GM12892 (cell line): ENCODE results near the gene PRDM16.

Source experiments
- DNase-seq: peaks from one replicate; pipeline ENCODE4 v3.0.0; 2011; ENCODE audit not compliant: insufficient read length
- FAIRE-seq: peaks from 2 replicates; lab custom pipeline; 2011; peaks lifted over from hg19 to GRCh38; lab: Jason Lieb, UNC
- POLR2A ChIP-seq: IDR thresholded peaks from 2 replicates; pipeline ENCODE4 v1.6.1; 2011; ENCODE audit warnings: low read depth, low read length, control low read depth
- POLR2AphosphoS5 ChIP-seq: IDR thresholded peaks from 2 replicates; pipeline ENCODE4 v1.6.1; 2011; ENCODE audit warnings: low read depth, low read length, control low read depth
- TAF1 ChIP-seq: IDR thresholded peaks from 2 replicates; pipeline ENCODE4 v1.6.1; 2011; ENCODE audit warnings: low read depth, mild to moderate bottlenecking, control low read depth, low read length, borderline replicate concordance

The PRDM16 gene

DNA sequence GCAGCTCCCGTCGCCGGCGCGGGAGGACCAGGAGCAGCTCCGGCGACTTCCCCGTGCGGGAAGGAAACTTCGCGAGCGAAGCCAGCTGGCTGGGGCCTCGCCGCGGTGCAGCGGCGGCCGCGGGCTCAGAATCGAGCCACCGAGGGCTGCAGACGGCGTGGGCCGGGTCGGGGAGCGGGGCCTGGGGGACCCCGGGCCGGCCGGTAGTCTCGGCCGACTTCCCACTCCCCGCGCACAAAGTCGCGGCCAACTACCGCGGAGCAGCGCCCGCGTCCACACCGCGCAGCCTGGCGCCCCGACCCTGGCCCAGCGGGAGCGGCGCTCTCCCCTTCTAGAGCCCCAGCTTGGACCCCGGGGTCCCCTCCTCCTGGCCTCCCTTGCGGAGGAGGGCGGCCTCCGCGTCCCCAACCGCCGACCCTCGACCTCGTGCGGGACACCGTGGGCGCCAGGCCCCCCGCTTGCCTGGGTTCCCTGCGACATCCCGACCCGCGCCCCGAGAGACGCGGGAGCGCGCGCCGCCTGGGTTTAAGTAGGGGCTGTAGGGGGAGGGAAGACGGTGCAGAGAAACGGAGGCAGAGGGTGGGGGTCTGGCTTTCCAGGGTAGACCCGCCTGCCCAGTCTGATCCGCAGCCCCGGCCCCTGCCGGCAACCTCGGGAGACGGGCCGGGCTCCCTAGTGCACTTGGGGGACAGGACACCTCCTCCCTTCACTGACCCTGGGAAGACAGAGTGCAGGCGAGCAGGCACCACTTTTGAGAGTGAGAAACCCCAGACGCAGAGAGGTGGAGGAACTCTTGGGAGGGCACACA is 4.7 kb downstream of the PRDM16 start:
- DNase-seq = no peak
- no peak for TF ChIP-seq TAF1
- TF ChIP-seq POLR2AphosphoS5 = no peak
- TF ChIP-seq POLR2A = no peak
- no peak for FAIRE-seq

DNA sequence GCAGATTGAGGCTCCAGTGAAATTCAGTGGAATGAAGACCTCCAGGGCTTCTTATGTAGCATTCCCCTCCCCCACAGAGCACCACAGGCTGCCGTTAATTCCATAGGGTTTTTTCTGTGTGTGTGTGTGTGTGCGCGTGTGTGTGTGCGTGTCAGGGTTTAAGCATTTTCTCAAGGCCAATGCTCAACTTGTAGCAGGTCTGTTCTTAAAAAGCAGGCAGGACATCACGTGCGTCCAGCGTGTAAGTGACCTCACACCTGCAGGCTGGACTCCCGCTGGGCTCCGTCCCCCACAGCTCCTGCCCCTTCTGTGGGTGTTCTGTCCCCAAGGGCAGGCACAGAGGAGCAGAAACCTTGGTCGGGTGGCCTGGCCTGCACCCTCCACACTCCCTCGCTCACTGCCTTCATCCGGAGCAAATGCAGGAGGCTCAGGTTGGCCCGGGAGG is 5.3 kb downstream of the PRDM16 start:
- FAIRE-seq (no peak), DNase-seq (no peak)
- TF ChIP-seq POLR2A (no peak), TAF1 (no peak), POLR2AphosphoS5 (no peak)

DNA sequence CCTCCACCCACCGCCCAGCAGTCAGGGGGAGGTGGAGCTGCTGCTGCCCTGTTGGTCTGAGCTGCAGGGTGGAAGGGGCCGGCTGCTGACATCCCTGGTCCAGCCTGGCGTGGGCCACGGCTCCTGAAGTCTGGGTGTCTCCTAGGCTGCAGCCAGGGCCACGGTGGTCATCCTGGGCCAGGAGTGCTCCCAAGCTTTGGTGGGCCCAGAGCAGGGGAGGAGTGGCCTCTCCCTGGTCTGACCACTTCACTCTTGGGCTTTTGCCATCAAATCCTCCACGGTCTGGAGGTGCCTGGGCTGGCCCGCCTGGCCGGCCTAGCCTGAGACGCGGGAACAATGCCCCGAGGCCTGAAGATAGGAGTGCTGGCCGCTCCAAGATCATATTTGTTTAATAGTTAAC is 5.8 kb downstream of the PRDM16 start:
- no peak for DNase-seq
- no peak for FAIRE-seq

DNA sequence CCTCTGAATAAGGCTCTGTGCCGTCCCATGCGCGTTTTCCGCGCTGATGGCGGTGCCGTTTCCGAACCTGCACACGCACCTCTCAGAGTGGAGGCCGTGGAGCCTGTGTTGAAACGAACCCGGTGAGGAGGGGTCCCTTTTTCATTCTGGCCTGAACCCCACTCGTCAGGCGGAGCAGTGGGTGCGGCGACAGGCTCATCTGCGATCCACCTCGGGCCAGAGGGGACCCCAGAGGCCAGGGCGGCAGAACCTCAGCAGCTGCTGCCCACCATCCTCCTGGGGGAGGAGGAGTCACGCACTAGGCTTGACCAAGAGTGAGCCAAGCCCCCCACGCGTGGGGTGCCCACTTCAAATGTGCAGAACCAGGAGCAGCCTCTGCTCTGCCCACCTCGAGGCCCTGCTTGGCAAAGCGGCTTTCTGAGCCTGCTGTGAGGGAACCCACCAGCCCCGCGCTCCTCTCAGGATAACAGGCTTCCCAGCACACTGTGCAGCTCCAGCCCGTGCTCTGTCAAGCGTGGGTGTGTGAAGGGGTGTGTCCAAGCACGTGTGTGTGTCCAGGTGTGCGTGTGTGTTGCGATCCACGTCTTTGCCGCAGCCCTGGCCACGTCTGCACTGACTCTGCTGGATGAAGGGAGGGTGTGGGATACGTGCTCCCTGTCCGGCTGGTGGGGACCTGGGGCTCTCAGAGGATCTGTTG is 6.8 kb downstream of the PRDM16 start:
- no peak for FAIRE-seq
- TF ChIP-seq POLR2AphosphoS5 (no peak), TAF1 (no peak), POLR2A (no peak)
- DNase-seq = no peak

More for the DNA sequence above, 5.8 kb downstream of the PRDM16 start:
- no peak for TF ChIP-seq POLR2A
- TF ChIP-seq POLR2AphosphoS5 = no peak
- TF ChIP-seq TAF1 = no peak

DNA sequence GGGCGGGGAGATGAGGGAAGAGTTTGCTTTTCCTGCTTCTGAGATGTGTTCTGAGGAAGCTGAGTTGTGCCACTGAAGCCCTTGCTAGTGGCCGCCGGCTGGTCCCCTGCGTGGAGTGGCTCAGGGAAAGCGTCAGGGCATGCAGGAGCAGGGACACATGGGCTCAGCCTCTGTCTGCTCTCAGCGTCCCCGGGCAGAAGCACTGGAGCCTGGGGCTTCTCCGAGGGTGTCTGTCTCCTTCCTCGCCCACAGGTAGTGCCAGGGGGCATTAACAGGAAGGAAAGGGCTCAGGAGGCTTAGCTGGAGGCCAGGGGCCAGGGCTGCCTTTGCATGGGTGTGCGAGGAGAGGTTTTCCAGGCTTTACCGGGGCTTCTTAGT is 7.3 kb downstream of the PRDM16 start:
- FAIRE-seq (no peak), DNase-seq (no peak)
- no peak for TF ChIP-seq TAF1
- no peak for TF ChIP-seq POLR2A

DNA sequence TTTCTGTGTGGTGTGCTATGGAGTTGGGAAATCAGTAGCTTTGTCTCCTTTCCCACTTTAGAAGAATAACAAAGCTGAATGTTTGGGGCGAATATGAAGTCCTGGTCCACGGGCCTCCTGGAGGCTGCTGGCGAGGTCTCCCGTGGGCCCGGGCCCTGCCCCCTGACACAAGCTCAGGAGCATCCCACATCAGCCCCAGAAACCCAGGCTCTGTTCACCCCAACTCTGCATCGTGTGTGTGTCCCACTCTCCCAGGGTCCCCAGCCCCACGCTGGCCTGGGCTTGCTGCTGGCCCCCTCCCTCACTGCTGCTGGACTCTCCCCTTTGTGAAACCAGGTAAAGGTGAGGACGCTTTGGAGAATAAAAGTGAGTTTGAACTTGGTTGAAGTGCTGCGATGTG is 8.1 kb downstream of the PRDM16 start:
- TF ChIP-seq POLR2A (no peak), POLR2AphosphoS5 (no peak), TAF1 (no peak)
- no peak for FAIRE-seq
- no peak for DNase-seq

DNA sequence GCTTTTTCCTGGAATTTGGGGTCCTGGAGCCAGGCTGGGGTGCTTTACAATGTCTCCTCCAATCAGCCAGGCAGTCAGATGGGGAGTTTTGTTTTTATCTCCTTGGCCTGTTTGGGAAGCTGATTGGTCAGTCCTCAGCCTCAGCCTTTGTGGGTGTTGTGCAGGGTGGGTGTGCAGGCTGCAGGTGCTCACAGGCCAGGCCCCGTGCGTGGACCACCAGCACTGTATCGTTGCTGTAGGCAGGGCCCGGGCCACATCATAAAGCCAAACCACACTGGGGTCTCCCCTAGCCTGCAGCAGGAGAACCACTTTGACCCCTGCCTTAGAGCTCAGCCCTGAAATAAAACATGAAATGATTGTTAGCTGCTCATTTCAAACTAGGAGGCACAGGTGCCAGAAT is 8.6 kb downstream of the PRDM16 start:
- no peak for TF ChIP-seq TAF1
- no peak for TF ChIP-seq POLR2AphosphoS5
- no peak for TF ChIP-seq POLR2A
- no peak for FAIRE-seq
- no peak for DNase-seq

DNA sequence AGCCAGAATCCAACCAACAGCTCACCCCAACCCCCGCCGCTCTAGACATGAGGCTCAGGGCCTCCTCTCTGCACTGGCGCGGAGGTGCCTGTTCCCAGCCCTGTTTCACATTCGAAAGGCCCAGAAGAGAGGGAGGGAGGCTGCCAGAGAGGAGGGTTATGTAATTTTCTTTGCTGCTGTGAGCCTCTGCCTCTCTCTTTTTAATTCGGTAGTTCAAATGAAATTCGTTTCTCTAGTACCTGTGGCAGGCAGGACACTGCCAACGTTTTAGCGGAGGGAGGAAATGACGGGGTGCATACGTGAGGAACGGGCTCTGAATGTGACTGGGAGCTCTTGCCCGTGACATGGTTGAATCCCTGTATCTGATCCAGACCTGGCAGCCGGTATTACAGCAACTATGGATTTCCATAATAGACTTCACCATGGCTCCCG is 9.4 kb downstream of the PRDM16 start:
- no peak for FAIRE-seq
- TF ChIP-seq POLR2A (no peak), TAF1 (no peak), POLR2AphosphoS5 (no peak)
- DNase-seq = no peak

DNA sequence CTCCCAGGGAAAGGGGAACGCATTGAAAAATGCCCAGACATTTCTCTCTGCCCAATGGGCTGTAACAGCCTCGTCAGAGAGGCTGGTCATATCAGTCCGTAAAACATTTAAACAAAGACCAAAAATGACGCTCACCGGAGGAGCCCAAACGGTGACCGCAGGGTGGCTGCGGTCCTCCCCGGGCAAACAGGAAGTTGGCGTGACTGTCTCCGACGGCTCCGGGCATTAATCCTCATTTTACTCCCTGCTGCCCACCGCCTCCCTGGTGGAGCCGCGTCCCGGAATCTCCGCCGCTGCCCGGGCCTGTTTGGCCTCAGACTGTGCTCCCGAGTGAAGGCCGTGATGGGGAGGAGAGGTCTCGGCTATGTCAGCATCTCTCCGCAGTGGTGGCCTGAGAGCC is 9.9 kb downstream of the PRDM16 start:
- no peak for FAIRE-seq

DNA sequence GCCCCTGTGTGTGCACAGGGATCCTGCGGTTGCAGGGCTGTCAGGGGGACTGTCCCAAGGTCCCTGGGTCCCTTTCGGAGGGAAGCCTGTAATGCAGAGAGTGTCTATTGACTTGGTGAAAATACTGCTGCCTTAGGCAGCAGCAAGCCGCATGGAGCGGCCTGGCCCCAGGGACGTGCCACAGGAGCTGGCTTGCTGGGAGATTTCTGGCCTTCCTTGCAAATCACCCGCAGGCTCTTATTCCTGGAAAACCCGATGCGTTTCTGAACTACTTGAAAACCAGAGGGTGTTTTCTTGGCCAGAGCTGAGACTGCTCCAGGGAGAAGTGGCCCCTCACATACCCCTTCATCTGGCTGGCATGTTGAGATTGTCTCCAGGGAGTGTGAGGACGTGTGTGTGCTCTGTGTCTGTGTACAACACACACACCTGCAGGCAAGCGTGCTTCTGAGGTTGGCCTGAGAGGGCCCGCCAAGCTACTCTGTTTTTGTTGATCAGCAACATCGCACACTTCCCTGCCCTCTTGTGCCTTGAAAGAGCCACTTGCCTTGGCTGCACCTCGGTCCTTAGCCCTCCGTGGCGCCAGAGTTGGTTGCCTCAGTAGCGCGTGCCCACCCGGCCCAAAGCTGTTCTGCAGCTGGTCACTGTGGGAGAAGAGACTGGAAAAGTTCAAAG is 10.5 kb downstream of the PRDM16 start:
- no peak for TF ChIP-seq POLR2AphosphoS5
- no peak for TF ChIP-seq POLR2A
- TF ChIP-seq TAF1 = no peak
- DNase-seq (no peak), FAIRE-seq (no peak)

More for the DNA sequence above, 9.9 kb downstream of the PRDM16 start:
- DNase-seq = no peak
- no peak for TF ChIP-seq POLR2A
- TF ChIP-seq POLR2AphosphoS5 = no peak
- no peak for TF ChIP-seq TAF1
